ENCODE data around the gene GRM2. TPM values are rescaled to one million over a fixed set of nuclear protein-coding genes. Genes with fewer than 3 reads are reported as not detected.

Gene GRM2
- total and polyA plus RNA-seq, 2 of the 8 experiments (the other 6 are each of a cell fraction or from before 2014, with no cell fraction given) = 3.9 to 10.5 TPM

GRCh38 chr3:51747840-51748239 lies 41.0 kb downstream of the GRM2 start:
- H2AK5ac ChIP-seq (ENCODE audit: low read depth, low read length) = no peak overlapping the region
- DNase-seq (ENCODE audit: low read depth in 1 of 2, low spot score in 2 of 2) (no peak), FAIRE-seq (no peak)
- H3K23me2 ChIP-seq (ENCODE audit: low read depth, low read length) = no peaks in the 10 kb centered on the region
- no peak overlapping the region for H4K5ac ChIP-seq (ENCODE audit: insufficient read length, low read depth, low read length)
- no peaks in the 10 kb centered on the region for H3K79me2 ChIP-seq (ENCODE audit: control insufficient read depth in 1 of 2, insufficient read depth in 2 of 2, low read length in 2 of 2)
- H2BK120ac ChIP-seq (replicated peaks; ENCODE audit: low read depth, low read length) = no peak overlapping the region
- no peak overlapping the region for H2BK15ac ChIP-seq (ENCODE audit: low read length)
- no peak overlapping the region for H3K18ac ChIP-seq (ENCODE audit: extremely low read depth, low read length)
- H3K14ac ChIP-seq (ENCODE audit: insufficient read length) = no peak overlapping the region
- no peak overlapping the region for H3K23ac ChIP-seq (ENCODE audit: insufficient read length)
- no peak overlapping the region for H3K9ac ChIP-seq (replicated peaks in 1 of 4; ENCODE audit: extremely low read depth in 1 of 4, low read depth in 3 of 4, low read length in 3 of 4)
- H3K36me3 ChIP-seq (ENCODE audit: control insufficient read depth in 2 of 4, insufficient read depth in 4 of 4, low read length in 3 of 4) = no peaks in the 10 kb centered on the region
- H3K9me3 ChIP-seq (ENCODE audit: insufficient read depth in 2 of 2, low read depth in 1 of 2, low read length in 1 of 2) = peaks cover 0 to 7% of the 10 kb centered on the region in 2 experiments; a peak in 2 of 4 replicates
- H2BK5ac ChIP-seq (ENCODE audit: low read depth, low read length) = no peak overlapping the region
- no peak overlapping the region for H4K91ac ChIP-seq (replicated peaks; ENCODE audit: insufficient read length, low read length)
- no peak overlapping the region for H3K4me2 ChIP-seq (ENCODE audit: insufficient read depth in 1 of 2, low read depth in 2 of 2, low read length in 2 of 2)
- H3K56ac ChIP-seq (replicated peaks; ENCODE audit: insufficient read length, low read depth, low read length) = no peak overlapping the region
- H3K4ac ChIP-seq (replicated peaks; ENCODE audit: insufficient read length, low read depth, low read length) = no peak overlapping the region
- POLR2A ChIA-PET (ENCODE audit: partially characterized antibody) = no interaction called here
- no peak for TF ChIP-seq MAX (IDR thresholded peaks at IDR 0.05)
- no peak for TF ChIP-seq CTBP2 (IDR thresholded peaks at IDR 0.05; ENCODE audit: borderline replicate concordance, insufficient read depth, insufficient read length, low read length)
- TF ChIP-seq TAF7 (optimal IDR thresholded peaks at IDR 0.05; ENCODE audit: borderline replicate concordance, low read depth, low read length) = no peak
- TF ChIP-seq EP300 (IDR thresholded peaks at IDR 0.05; ENCODE audit: borderline replicate concordance in 1 of 2, low read depth in 2 of 2, low read length in 2 of 2) = no peak
- H2BK12ac ChIP-seq (ENCODE audit: low read depth, low read length) = no peak overlapping the region
- H4K8ac ChIP-seq (ENCODE audit: extremely low read depth, insufficient read depth, low read length) = no peak overlapping the region
- H3K27me3 ChIP-seq (replicated peaks in 1 of 4; ENCODE audit: control insufficient read depth in 3 of 4, extremely low read depth in 1 of 4, insufficient read depth in 3 of 4, low read length in 3 of 4) = no peaks in the 10 kb centered on the region
- no peak overlapping the region for H2BK20ac ChIP-seq (ENCODE audit: low read length)
- no peaks in the 10 kb centered on the region for H4K20me1 ChIP-seq (replicated peaks in 1 of 2; ENCODE audit: control insufficient read depth in 1 of 2, insufficient read depth in 2 of 2, low read length in 2 of 2)
- no peaks in the 10 kb centered on the region for H3K4me1 ChIP-seq (replicated peaks in 1 of 4; ENCODE audit: control insufficient read depth in 3 of 4, insufficient read depth in 4 of 4, low read length in 3 of 4)
- CTCF ChIA-PET (ENCODE audit: partially characterized antibody) = interaction anchor here (1.1 kb wide), 1 partner anchor 49 kb away, joined by 3 read pairs; no protein-coding TSS in a partner anchor
- no peak overlapping the region for H3K27ac ChIP-seq (ENCODE audit: low read depth, low read length)
- H3K4me3 ChIP-seq (ENCODE audit: extremely low read depth in 1 of 4, insufficient read depth in 2 of 4, low read depth in 3 of 4, low read length in 4 of 4) = no peak overlapping the region
- no peaks in the 10 kb centered on the region for H3K79me1 ChIP-seq (ENCODE audit: low read depth, low read length)
- no peak overlapping the region for H2AFZ ChIP-seq (ENCODE audit: low read length)

Measured in H1 (cell line).